T-helper 2 cell treated with Interferon-gamma antibody and Interleukin-4, amounts not matched to agents 100 ng/mL and 5 ng/mL, for 36 hours (primary cell): ENCODE measurements around the gene WNT4. TPM values are rescaled to one million over a fixed set of nuclear protein-coding genes. Genes with fewer than 3 reads are reported as not detected.

ENCODE experiments used
- intact Hi-C: fragments of 100-400 bp; cut with micrococcal nuclease; formaldehyde crosslinking; loops from one replicate; pipeline ENCODE4 v1.15.1; 2023
- total RNA-seq: library from RNA; stranded (reverse); gene quantifications from 2 replicates; pipeline ENCODE4 v1.2.3, GENCODE V29; 2022

Gene WNT4
- total RNA-seq, 1 donor from 2014 or later: not detected

GRCh38 chr1:22131062-22131461, 11.8 kb downstream of the WNT4 start:
- intact Hi-C loops: no loop called here

- intact Hi-C loops: no loop called here
Measured at GRCh38 chr1:22129501-22130117, 13.3 kb downstream of the WNT4 start.

- intact Hi-C loops: no loop called here
Measured at GRCh38 chr1:22128392-22128791, 14.5 kb downstream of the WNT4 start.

- intact Hi-C loops: no loop called here
Measured at GRCh38 chr1:22127731-22128130, 15.2 kb downstream of the WNT4 start.

GRCh38 chr1:22127248-22127647, 15.6 kb downstream of the WNT4 start:
- intact Hi-C loops: no loop called here

- intact Hi-C loops: no loop called here
Measured at GRCh38 chr1:22126531-22126930, 16.4 kb downstream of the WNT4 start.

GRCh38 chr1:22124592-22125229, 18.2 kb downstream of the WNT4 start:
- intact Hi-C loops: no loop called here

GRCh38 chr1:22123901-22124404, 18.9 kb downstream of the WNT4 start:
- intact Hi-C loops: no loop called here

- intact Hi-C loops: no loop called here
Measured at GRCh38 chr1:22123071-22123390, 19.9 kb downstream of the WNT4 start.

GRCh38 chr1:22122273-22123070, 20.4 kb downstream of the WNT4 start:
- intact Hi-C loops: no loop called here

GRCh38 chr1:22121421-22121911, 21.4 kb downstream of the WNT4 start:
- intact Hi-C loops: no loop called here

GRCh38 chr1:22120469-22120790, 22.5 kb downstream of the WNT4 start:
- intact Hi-C loops: no loop called here

- intact Hi-C loops: no loop called here
Measured at GRCh38 chr1:22119626-22120468, 23.1 kb downstream of the WNT4 start.

GRCh38 chr1:22118291-22118992, 24.5 kb downstream of the WNT4 start:
- intact Hi-C loops: no loop called here

- intact Hi-C loops: no loop called here
Measured at GRCh38 chr1:22117851-22118250, 25.0 kb downstream of the WNT4 start.

GRCh38 chr1:22117238-22117637, 25.7 kb downstream of the WNT4 start:
- intact Hi-C loops: no loop called here

GRCh38 chr1:22115286-22115685, 27.6 kb downstream of the WNT4 start:
- intact Hi-C loops: no loop called here

- intact Hi-C loops: no loop called here
Measured at GRCh38 chr1:22114083-22115012, 28.5 kb downstream of the WNT4 start.

- intact Hi-C loops: no loop called here
Measured at GRCh38 chr1:22112554-22112953, 30.3 kb downstream of the WNT4 start.

- intact Hi-C loops: no loop called here
Measured at GRCh38 chr1:22111620-22112019, 31.3 kb downstream of the WNT4 start.
